MM.1S (cell line): ENCODE data around the gene SLC38A7.

Source experiments
- EZH2 ChIP-seq: fragments of 300-600 bp; sonication (generic); optimal IDR thresholded peaks from 2 replicates; pipeline ENCODE3; 2017; ENCODE audit warnings: low read depth, mild to moderate bottlenecking, antibody characterized with exemption, low read length, mixed read lengths
- EZH2phosphoT487 ChIP-seq: fragments of 300-600 bp; sonication (generic); IDR thresholded peaks from 2 replicates; pipeline ENCODE4 v1.6.1; 2018; ENCODE audit warnings: antibody characterized with exemption, low read length
- TF ChIP-seq, protein P1 (sequence below): fragments of 300-600 bp; sonication (generic); IDR thresholded peaks from 2 replicates; pipeline ENCODE4 v1.5.1; 2016; ENCODE audit warnings: antibody characterized with exemption, low read length, mixed read lengths

DNA sequence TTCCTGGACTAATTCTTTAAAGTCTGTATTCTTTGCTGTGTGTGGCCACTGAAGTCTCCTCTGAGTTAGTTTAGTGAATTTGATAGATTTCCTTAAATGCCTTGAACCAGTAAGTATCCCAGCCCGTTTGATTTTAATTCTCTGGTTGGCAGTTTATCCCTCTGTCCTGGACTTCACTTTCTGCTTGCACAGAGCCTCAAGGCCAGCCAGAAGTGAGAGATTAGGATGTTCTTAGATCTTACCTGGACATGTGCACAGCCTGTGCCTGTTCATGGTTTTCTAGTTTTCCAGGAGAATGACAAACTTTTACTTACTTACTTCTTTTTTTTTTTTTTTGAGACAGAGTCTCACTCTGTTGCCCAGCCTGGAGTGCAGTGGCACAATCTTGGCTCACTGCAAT lies 10.8 kb upstream of the SLC38A7 start:
- TF ChIP-seq, protein P1, sequence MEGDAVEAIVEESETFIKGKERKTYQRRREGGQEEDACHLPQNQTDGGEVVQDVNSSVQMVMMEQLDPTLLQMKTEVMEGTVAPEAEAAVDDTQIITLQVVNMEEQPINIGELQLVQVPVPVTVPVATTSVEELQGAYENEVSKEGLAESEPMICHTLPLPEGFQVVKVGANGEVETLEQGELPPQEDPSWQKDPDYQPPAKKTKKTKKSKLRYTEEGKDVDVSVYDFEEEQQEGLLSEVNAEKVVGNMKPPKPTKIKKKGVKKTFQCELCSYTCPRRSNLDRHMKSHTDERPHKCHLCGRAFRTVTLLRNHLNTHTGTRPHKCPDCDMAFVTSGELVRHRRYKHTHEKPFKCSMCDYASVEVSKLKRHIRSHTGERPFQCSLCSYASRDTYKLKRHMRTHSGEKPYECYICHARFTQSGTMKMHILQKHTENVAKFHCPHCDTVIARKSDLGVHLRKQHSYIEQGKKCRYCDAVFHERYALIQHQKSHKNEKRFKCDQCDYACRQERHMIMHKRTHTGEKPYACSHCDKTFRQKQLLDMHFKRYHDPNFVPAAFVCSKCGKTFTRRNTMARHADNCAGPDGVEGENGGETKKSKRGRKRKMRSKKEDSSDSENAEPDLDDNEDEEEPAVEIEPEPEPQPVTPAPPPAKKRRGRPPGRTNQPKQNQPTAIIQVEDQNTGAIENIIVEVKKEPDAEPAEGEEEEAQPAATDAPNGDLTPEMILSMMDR: no peak
- TF ChIP-seq EZH2 (no peak), EZH2phosphoT487 (no peak)
